AG04449 (cell line): Measurements from ENCODE around the gene CCDC187.

ENCODE experiments used
- CTCF ChIA-PET: fragments of 350-600 bp; formaldehyde crosslinking; extraction: SDS; loops from one replicate; lab custom pipeline; 2021; ENCODE audit warnings: antibody characterized with exemption; lab: Yijun Ruan, JAX
- POLR2A ChIA-PET: fragments of 400-600, 350-600 bp; formaldehyde crosslinking; extraction: SDS; loops from one replicate; lab custom pipeline; 2020; ENCODE audit warnings: antibody characterized with exemption, inconsistent platforms; lab: Yijun Ruan, JAX
- DNase-seq: peaks from one replicate; pipeline ENCODE4 v3.0.0-alpha.2; 2010; ENCODE audit warnings: low read depth, low spot score
- H3K4me3 ChIP-seq: 2 replicates; pipeline ENCODE4 v1.5.1; 2011; ENCODE audit warnings: low read depth, mild to moderate bottlenecking, control low read depth, low read length
- CTCF ChIP-seq: IDR thresholded peaks from one replicate; pipeline ENCODE4 v1.5.1; 2011; ENCODE audit warnings: mild to moderate bottlenecking, moderate library complexity, low read length, control low read depth, inconsistent platforms; ENCODE audit not compliant: insufficient read depth; ENCODE audit errors: missing control alignments

Gene CCDC187

GRCh38 chr9:136348691-136349090 is 44.8 kb upstream of the CCDC187 start:
- no peak for DNase-seq
- TF ChIP-seq CTCF: no peak
- CTCF ChIA-PET: interaction anchor here (1.1 to 1.5 kb wide), 2 partner anchors 10 to 36 kb away, joined by 3 to 4 read pairs; no protein-coding TSS in a partner anchor
- no peak overlapping the region for H3K4me3 ChIP-seq
- POLR2A ChIA-PET: no interaction called here

DNA sequence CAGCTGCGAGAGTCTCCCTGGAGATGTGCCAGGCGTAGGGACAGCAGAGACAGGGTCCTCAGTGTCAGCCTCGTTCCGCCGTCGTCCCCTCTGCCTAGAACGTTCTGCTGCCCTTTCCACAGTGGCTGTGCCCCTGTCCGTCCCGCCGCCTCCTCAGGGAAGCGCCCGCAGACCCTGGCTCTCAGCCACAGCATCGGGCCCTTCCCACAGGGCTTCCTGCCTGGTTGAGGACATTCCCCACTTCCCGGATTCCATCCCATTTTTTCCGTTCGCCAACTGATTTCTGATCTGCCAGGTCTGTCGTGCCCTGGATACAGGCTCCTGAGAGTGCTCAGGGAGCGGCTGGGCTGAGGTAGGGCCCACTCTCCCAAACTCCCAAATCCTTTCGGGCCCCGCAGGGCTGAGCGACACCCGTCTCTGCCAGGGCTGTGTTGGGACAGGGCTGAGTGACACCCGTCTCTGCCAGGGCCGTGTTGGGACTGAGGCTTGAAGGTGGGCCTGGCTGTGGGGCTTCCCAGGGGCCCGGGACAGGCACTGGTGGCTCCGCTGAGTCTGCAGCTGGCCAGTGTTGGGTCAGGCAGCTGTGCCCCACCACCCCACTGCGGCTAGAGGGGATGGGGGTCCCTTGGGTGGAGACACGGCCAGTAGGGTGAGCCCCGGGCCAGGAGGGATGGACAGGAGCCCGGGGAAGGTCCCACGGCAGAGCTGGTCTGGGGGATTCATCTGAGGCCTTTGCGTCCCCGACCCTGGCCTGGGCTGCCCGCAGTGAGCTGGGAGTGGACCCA is 43.8 kb upstream of the CCDC187 start:
- CTCF ChIA-PET: interaction anchor here (1.1 to 4.6 kb wide), 5 partner anchors 9 to 35 kb away, joined by 3 to 34 read pairs (median 4); partner anchors contain the start of gene DNLZ
- no peak overlapping the region for H3K4me3 ChIP-seq
- DNase-seq: no peak
- TF ChIP-seq CTCF: no peak
- POLR2A ChIA-PET: interaction anchor here (0.8 kb wide), 1 partner anchor 15 kb away, joined by 3 read pairs; no protein-coding TSS in a partner anchor

GRCh38 chr9:136346927-136347465 is 43.1 kb upstream of the CCDC187 start:
- DNase-seq: no peak
- ChIA-PET POLR2A (interaction anchor here (1.4 kb wide), 1 partner anchor 9 kb away, joined by 4 read pairs; no protein-coding TSS in a partner anchor), CTCF (interaction anchor here (1.2 to 4.6 kb wide), 4 partner anchors 10 to 34 kb away, joined by 3 to 34 read pairs (median 8); partner anchors contain the start of gene DNLZ)
- TF ChIP-seq CTCF: no peak
- H3K4me3 ChIP-seq: no peak overlapping the region

GRCh38 chr9:136346157-136346481 is 42.2 kb upstream of the CCDC187 start:
- CTCF ChIA-PET: interaction anchor here (0.9 to 4.6 kb wide), 8 partner anchors 9 to 55 kb away, joined by 3 to 34 read pairs (median 6); partner anchors contain the start of genes DNLZ and GPSM1
- POLR2A ChIA-PET: interaction anchor here (1.3 to 1.5 kb wide), 3 partner anchors 8 to 17 kb away, joined by 4 to 5 read pairs (median 4); no protein-coding TSS in a partner anchor
- no peak for TF ChIP-seq CTCF
- H3K4me3 ChIP-seq: no peak overlapping the region
- DNase-seq: no peak

DNA sequence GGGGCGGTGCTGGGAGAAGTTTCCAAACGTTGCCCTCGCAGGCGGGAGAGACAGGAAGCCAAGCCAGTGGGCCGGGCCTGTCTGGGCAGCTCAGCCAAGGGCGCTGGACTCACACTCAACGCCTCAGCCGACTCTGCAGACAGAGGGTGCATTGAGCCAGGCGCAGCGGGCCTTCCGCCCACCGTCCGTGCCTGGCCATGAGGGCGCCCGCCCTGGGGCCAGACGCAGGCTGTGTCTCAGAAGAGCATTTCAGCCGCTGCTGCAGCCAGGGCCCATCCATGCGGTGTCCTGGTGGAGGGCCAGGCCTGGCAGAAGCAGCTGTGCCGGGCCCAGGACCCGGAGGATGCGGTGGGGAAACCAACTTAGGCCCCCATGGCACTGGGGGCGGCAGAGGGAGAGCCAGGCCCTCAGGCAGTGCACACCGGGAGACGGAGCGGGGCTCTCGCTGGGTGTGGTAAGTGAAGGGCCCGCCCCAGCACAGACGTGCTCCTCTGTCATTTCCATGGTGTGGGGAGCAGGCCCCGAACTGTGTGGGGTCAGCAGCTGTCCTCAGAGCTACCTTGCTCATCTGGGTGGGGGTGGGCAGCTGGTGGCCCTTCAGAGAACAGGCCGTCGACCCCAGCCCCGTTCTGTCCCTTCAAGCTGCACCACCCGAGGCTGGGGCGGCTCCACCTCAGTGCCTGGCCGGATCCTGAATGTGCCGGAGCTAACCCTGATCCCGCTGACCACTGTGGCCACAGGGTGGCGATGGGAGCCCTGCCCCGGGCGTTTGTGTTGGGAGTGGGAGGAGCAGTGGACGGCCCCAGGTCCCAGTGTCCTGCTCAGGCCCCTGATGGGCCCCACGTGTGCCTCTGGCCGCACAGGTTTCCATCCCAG is 41.6 kb upstream of the CCDC187 start:
- TF ChIP-seq CTCF: peak; percentile 52
- CTCF ChIA-PET: interaction anchor here (0.9 to 4.6 kb wide), 8 partner anchors 9 to 55 kb away, joined by 3 to 34 read pairs (median 6); partner anchors contain the start of genes DNLZ and GPSM1
- H3K4me3 ChIP-seq: no peak overlapping the region
- POLR2A ChIA-PET: interaction anchor here (0.9 to 1.5 kb wide), 4 partner anchors 9 to 17 kb away, joined by 3 to 5 read pairs (median 4); no protein-coding TSS in a partner anchor
- no peak for DNase-seq
